DOHH2 (cell line): Measurements from ENCODE around the gene PLPP7.

Source experiments
- H3F3A ChIP-seq: fragments of 200-600 bp; sonication (generic), shearing (Covaris generic); 2 replicates; pipeline ENCODE4 v1.6.0; 2016; ENCODE audit warnings: antibody characterized with exemption, mild to moderate bottlenecking; ENCODE audit not compliant: control insufficient read depth, insufficient read depth
- H3K27ac ChIP-seq: fragments of 200-600 bp; sonication (generic); 2 replicates; pipeline ENCODE4 v1.5.1; 2014; ENCODE audit warnings: low read depth, mild to moderate bottlenecking, low read length, moderate library complexity
- H3K27me3 ChIP-seq: fragments of 200-600 bp; sonication (generic); 2 replicates; pipeline ENCODE4 v1.6.1; 2014; ENCODE audit warnings: mild to moderate bottlenecking, low read length, mixed read lengths; ENCODE audit not compliant: control insufficient read depth
- H3K36me3 ChIP-seq: fragments of 200-600 bp; sonication (generic); 2 replicates; pipeline ENCODE4 v1.6.1; 2014; ENCODE audit warnings: mild to moderate bottlenecking, low read length, moderate library complexity, mixed read lengths; ENCODE audit not compliant: control insufficient read depth
- H3K4me1 ChIP-seq: fragments of 200-600 bp; sonication (generic); 2 replicates; pipeline ENCODE4 v1.6.1; 2014; ENCODE audit warnings: mild to moderate bottlenecking, low read length, mixed read lengths; ENCODE audit not compliant: control insufficient read depth
- H3K4me2 ChIP-seq: fragments of 200-600 bp; sonication (generic); 2 replicates; pipeline ENCODE4 v1.6.0; 2014; ENCODE audit warnings: mild to moderate bottlenecking, low read length, moderate library complexity
- H3K4me3 ChIP-seq: fragments of 200-600 bp; sonication (generic); 2 replicates; pipeline ENCODE4 v1.5.1; 2014; ENCODE audit warnings: mild to moderate bottlenecking, low read length, mixed read lengths
- H3K79me2 ChIP-seq: fragments of 200-600 bp; sonication (generic); 2 replicates; pipeline ENCODE4 v1.6.1; 2014; ENCODE audit warnings: mild to moderate bottlenecking, low read length, mixed read lengths; ENCODE audit not compliant: control insufficient read depth
- H3K9me2 ChIP-seq: fragments of 200-600 bp; sonication (generic); replicated peaks from 2 replicates; pipeline ENCODE4 v1.6.1; 2014; ENCODE audit warnings: mild to moderate bottlenecking, low read length, mixed read lengths; ENCODE audit not compliant: control insufficient read depth
- H3K9me3 ChIP-seq: fragments of 200-600 bp; sonication (generic); 2 replicates; pipeline ENCODE4 v1.6.1; 2014; ENCODE audit warnings: antibody characterized with exemption, low read length, mixed read lengths; ENCODE audit not compliant: control insufficient read depth, insufficient read depth
- H4K20me1 ChIP-seq: fragments of 200-600 bp; sonication (generic); 2 replicates; pipeline ENCODE4 v1.6.0; 2014; ENCODE audit warnings: low read depth, mild to moderate bottlenecking, antibody characterized with exemption, low read length, moderate library complexity; ENCODE audit not compliant: control insufficient read depth, insufficient read depth
- CTCF ChIP-seq: fragments of 200-600 bp; sonication (generic); IDR thresholded peaks from one replicate; pipeline ENCODE4 v1.5.1; 2014; ENCODE audit warnings: antibody characterized with exemption, mild to moderate bottlenecking, low read depth, low read length; ENCODE audit not compliant: poor library complexity, severe bottlenecking
- EZH2phosphoT487 ChIP-seq: fragments of 200-600 bp; sonication (generic); IDR thresholded peaks from 2 replicates; pipeline ENCODE4 v1.6.1; 2017; ENCODE audit warnings: borderline replicate concordance, mild to moderate bottlenecking, antibody characterized with exemption, low read length, moderate library complexity, mixed read lengths

PLPP7 gene

GRCh38 chr9:131310833-131311554 is 21.5 kb downstream of the PLPP7 start:
- no peaks in the 10 kb centered on the region for H3K79me2 ChIP-seq
- TF ChIP-seq EZH2phosphoT487 (no peak), CTCF (no peak)
- peaks cover 9% of the 10 kb centered on the region for H3K27me3 ChIP-seq
- no peak overlapping the region for H3K4me3 ChIP-seq
- no peaks in the 10 kb centered on the region for H3K9me2 ChIP-seq
- H3F3A ChIP-seq: no peaks in the 10 kb centered on the region
- H3K4me2 ChIP-seq: no peak overlapping the region
- H3K27ac ChIP-seq: no peak overlapping the region
- no peaks in the 10 kb centered on the region for H3K36me3 ChIP-seq
- no peaks in the 10 kb centered on the region for H3K4me1 ChIP-seq
- no peaks in the 10 kb centered on the region for H4K20me1 ChIP-seq
- H3K9me3 ChIP-seq: no peaks in the 10 kb centered on the region

- Histone ChIP-seq H3K27ac (no peak overlapping the region), H3K9me3 (no peaks in the 10 kb centered on the region), H3K4me2 (no peak overlapping the region), H3K4me3 (no peak overlapping the region), H3K9me2 (no peaks in the 10 kb centered on the region), H3K27me3 (peaks cover 9% of the 10 kb centered on the region), H3K4me1 (no peaks in the 10 kb centered on the region), H3K79me2 (no peaks in the 10 kb centered on the region), H3K36me3 (no peaks in the 10 kb centered on the region), H4K20me1 (no peaks in the 10 kb centered on the region), H3F3A (no peaks in the 10 kb centered on the region)
- no peak for TF ChIP-seq CTCF
- TF ChIP-seq EZH2phosphoT487: no peak
These were observed 22.7 kb downstream of the PLPP7 start for GRCh38 chr9:131312246-131312645.

- Histone ChIP-seq H3K4me1 (no peaks in the 10 kb centered on the region), H3K27me3 (peaks cover 9% of the 10 kb centered on the region), H4K20me1 (no peaks in the 10 kb centered on the region), H3K9me2 (no peaks in the 10 kb centered on the region), H3K4me3 (no peak overlapping the region), H3F3A (no peaks in the 10 kb centered on the region), H3K27ac (no peak overlapping the region), H3K36me3 (no peaks in the 10 kb centered on the region), H3K4me2 (no peak overlapping the region), H3K9me3 (no peaks in the 10 kb centered on the region), H3K79me2 (no peaks in the 10 kb centered on the region)
- TF ChIP-seq EZH2phosphoT487 (no peak), CTCF (no peak)
These were observed 23.6 kb downstream of the PLPP7 start for GRCh38 chr9:131312822-131313770.
